HEK293 (cell line): ENCODE results near the gene HPSE.

Experiments
- KLF9 ChIP-seq: fragments of 450-650 bp; formaldehyde crosslinking; IDR thresholded peaks from 2 replicates; pipeline ENCODE4 v1.5.1; 2016; ENCODE audit warnings: missing biosample characterization, missing genetic modification characterization, low read depth
- PRDM10 ChIP-seq: fragments of 450-650 bp; formaldehyde crosslinking; IDR thresholded peaks from 2 replicates; pipeline ENCODE4 v1.5.1; 2016; ENCODE audit warnings: missing biosample characterization, missing genetic modification characterization
- PRDM2 ChIP-seq: fragments of 450-650 bp; formaldehyde crosslinking; IDR thresholded peaks from 2 replicates; pipeline ENCODE4 v1.5.1; 2016; ENCODE audit warnings: missing biosample characterization, missing genetic modification characterization, borderline replicate concordance
- SCRT1 ChIP-seq: fragments of 450-650 bp; formaldehyde crosslinking; IDR thresholded peaks from 2 replicates; pipeline ENCODE4 v1.5.1; 2016; ENCODE audit warnings: missing biosample characterization, missing genetic modification characterization, borderline replicate concordance
- ZBTB17 ChIP-seq: fragments of 450-650 bp; formaldehyde crosslinking; IDR thresholded peaks from 2 replicates; pipeline ENCODE4 v1.5.1; 2016; ENCODE audit warnings: missing biosample characterization, missing genetic modification characterization
- ZNF140 ChIP-seq: fragments of 450-650 bp; formaldehyde crosslinking; IDR thresholded peaks from 2 replicates; pipeline ENCODE4 v1.5.1; 2016; ENCODE audit warnings: missing biosample characterization, missing genetic modification characterization
- ZNF155 ChIP-seq: fragments of 450-650 bp; formaldehyde crosslinking; IDR thresholded peaks from 2 replicates; pipeline ENCODE4 v1.5.1; 2016; ENCODE audit warnings: missing biosample characterization, missing genetic modification characterization
- ZNF23 ChIP-seq: fragments of 450-650 bp; formaldehyde crosslinking; IDR thresholded peaks from 2 replicates; pipeline ENCODE4 v1.5.1; 2016; ENCODE audit warnings: missing biosample characterization, missing genetic modification characterization, borderline replicate concordance
- ZNF280D ChIP-seq: fragments of 450-650 bp; formaldehyde crosslinking; IDR thresholded peaks from 2 replicates; pipeline ENCODE4 v1.5.1; 2016; ENCODE audit warnings: missing biosample characterization, missing genetic modification characterization
- ZNF433 ChIP-seq: fragments of 450-650 bp; formaldehyde crosslinking; IDR thresholded peaks from 2 replicates; pipeline ENCODE4 v1.5.1; 2016; ENCODE audit warnings: missing biosample characterization, missing genetic modification characterization, low read depth
- ZNF510 ChIP-seq: fragments of 450-650 bp; formaldehyde crosslinking; IDR thresholded peaks from 2 replicates; pipeline ENCODE4 v1.5.1; 2018; ENCODE audit warnings: mild to moderate bottlenecking, missing genetic modification characterization, missing biosample characterization; ENCODE audit not compliant: insufficient replicate concordance
- ZNF513 ChIP-seq: fragments of 450-650 bp; IDR thresholded peaks from 2 replicates; pipeline ENCODE4 v1.5.1; 2018; ENCODE audit warnings: missing biosample characterization, missing genetic modification characterization
- ZNF529 ChIP-seq: fragments of 450-650 bp; formaldehyde crosslinking; IDR thresholded peaks from 2 replicates; pipeline ENCODE4 v1.5.1; 2017; ENCODE audit warnings: missing genetic modification characterization, missing biosample characterization; ENCODE audit not compliant: insufficient replicate concordance
- ZSCAN30 ChIP-seq: fragments of 450-650 bp; IDR thresholded peaks from 2 replicates; pipeline ENCODE4 v1.5.1; 2018; ENCODE audit warnings: missing biosample characterization, mild to moderate bottlenecking, missing genetic modification characterization, moderate library complexity

HPSE gene

GRCh38 chr4:83361416-83362103 lies 26.9 kb upstream of the HPSE start (continued):
- TF ChIP-seq PRDM2 (tag by site-specific recombination) (no peak), ZNF280D (tag by site-specific recombination) (no peak), ZNF433 (tag by site-specific recombination) (no peak), PRDM10 (tag by site-specific recombination) (no peak), KLF9 (tag by site-specific recombination) (no peak), ZNF140 (tag by site-specific recombination) (no peak), SCRT1 (no peak), ZBTB17 (tag by site-specific recombination) (no peak), ZNF513 (no peak), ZSCAN30 (tag by site-specific recombination) (no peak), ZNF23 (tag by site-specific recombination) (no peak), ZNF510 (tag by site-specific recombination) (no peak), ZNF529 (tag by site-specific recombination) (no peak), ZNF155 (tag by site-specific recombination) (no peak)
